ENCODE results near the gene CDH20.

The CDH20 gene

DNA sequence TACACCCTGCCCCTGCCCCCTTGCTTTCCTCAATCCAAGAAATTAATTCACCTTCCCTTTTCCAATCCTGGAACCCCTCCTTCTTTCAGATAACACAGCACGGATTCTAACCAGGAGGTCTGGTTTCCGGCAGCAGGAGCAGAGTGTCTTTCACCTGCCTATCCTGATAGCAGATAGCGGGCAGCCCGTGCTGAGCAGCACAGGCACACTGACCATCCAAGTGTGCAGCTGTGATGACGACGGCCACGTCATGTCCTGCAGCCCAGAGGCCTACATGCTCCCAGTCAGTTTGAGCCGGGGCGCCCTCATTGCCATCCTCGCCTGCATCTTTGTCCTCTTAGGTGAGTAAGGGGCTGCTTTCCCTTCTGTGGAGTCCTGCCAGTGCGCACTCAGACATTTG is 216.7 kb downstream of the CDH20 start:
- no peak for DNase-seq (ENCODE audit: low read depth)
- no peak for TF ChIP-seq CTCF (conservative IDR thresholded peaks at IDR 0.05; ENCODE audit: low read length)
- H3K4me3 ChIP-seq (ENCODE audit: low read length), result no peak overlapping the region

DNA sequence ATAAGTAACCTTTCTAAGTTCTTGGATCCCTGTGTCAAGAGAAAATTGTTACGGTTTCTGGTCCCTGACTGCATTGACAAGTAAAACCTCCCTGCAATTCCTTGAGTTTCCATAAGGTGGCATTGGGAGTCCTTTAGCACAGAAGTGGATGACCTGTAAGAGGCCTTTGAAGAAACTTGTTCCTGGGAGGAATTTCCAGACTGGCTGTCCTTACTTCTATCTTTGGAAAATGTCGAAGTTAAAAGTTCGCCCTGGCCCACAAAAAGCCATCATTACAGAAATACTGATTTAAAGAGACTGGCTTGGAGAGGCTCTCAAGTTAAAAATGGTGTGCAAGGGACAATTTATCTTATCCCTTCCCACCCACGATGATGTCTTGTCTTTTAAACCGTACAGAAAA is 218.4 kb downstream of the CDH20 start:
- no peak overlapping the region for H3K4me3 ChIP-seq (ENCODE audit: low read length)
- peak; percentile 87 for DNase-seq (ENCODE audit: low read depth)
- TF ChIP-seq CTCF (conservative IDR thresholded peaks at IDR 0.05; ENCODE audit: low read length), result peak; percentile 100

DNA sequence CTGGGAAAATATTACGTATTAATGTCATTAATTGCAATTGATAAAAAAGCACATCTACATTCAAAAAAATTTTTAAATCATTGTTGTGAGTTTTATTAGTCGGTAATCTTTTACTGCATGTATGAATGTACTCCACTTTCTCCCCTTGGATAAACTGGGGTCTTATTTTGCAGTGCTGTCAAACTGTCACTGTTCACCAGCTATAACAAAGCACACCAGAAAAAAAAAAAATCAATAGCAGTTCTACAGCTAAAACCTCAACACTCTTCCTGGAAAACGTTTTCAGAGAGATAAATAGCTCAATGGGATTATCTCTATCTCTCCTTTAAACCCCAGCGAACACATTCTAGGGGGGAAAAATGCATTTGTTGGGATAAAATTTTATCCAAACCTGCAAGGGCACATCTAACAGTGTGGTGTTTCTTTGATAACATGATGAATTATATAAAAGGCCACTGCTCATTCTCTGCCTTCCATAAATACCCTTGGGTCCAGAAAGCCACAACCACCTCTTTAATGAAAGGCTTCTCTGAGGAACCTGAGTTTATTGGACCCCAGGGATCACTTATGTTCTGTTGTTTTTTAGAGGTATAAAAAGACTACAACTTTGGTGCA is 219.9 kb downstream of the CDH20 start:
- no peak overlapping the region for H3K4me3 ChIP-seq (ENCODE audit: low read length)
- TF ChIP-seq CTCF (conservative IDR thresholded peaks at IDR 0.05; ENCODE audit: low read length), result no peak
- DNase-seq (ENCODE audit: low read depth), result no peak

DNA sequence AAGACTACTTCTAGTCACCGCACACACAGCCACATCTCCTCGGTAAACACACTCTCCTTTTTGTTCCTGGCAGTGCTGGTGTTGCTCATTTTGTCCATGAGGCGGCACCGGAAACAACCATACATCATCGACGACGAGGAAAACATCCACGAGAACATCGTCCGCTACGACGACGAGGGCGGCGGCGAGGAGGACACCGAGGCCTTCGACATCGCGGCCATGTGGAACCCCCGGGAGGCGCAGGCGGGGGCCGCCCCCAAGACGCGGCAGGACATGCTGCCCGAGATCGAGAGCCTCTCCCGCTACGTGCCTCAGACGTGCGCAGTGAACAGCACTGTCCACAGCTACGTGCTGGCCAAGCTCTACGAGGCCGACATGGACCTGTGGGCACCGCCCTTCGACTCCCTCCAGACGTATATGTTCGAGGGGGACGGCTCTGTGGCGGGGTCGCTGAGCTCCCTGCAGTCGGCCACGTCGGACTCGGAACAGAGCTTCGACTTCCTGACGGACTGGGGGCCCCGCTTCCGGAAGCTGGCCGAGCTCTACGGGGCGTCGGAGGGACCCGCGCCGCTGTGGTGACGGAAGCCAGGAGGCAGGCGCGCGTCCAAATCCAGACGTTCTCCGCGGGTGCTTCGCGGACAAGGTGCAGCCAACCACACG is 221.0 kb downstream of the CDH20 start:
- no peak for TF ChIP-seq CTCF (conservative IDR thresholded peaks at IDR 0.05; ENCODE audit: low read length)
- H3K4me3 ChIP-seq (ENCODE audit: low read length), result no peak overlapping the region
- DNase-seq (ENCODE audit: low read depth), result no peak

- no peak for TF ChIP-seq CTCF (conservative IDR thresholded peaks at IDR 0.05; ENCODE audit: low read length)
- no peak for DNase-seq (ENCODE audit: low read depth)
- H3K4me3 ChIP-seq (ENCODE audit: low read length), result no peak overlapping the region
These were observed 221.7 kb downstream of the CDH20 start for GRCh38 chr18:61554946-61555361.

DNA sequence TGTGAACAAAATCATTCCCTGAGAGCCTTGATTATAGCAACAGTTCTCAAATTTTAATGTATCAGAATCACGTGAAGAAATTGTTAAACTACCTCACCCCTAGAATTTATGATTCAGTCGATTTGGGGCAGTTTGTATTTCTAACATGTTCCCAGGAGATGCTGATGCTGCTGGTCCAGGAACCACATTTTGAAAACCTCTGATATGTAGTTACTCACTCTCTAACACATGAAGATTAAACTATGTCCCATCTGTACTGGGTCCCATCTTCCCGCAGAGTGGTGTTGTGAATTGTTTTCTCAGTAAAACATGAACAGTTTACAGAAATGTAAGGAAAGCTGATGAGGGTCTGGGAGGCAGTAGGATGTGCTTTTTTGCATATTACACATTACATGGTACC is 223.1 kb downstream of the CDH20 start:
- no peak for DNase-seq (ENCODE audit: low read depth)
- H3K4me3 ChIP-seq (ENCODE audit: low read length), result no peak overlapping the region
- TF ChIP-seq CTCF (conservative IDR thresholded peaks at IDR 0.05; ENCODE audit: low read length), result no peak

DNA sequence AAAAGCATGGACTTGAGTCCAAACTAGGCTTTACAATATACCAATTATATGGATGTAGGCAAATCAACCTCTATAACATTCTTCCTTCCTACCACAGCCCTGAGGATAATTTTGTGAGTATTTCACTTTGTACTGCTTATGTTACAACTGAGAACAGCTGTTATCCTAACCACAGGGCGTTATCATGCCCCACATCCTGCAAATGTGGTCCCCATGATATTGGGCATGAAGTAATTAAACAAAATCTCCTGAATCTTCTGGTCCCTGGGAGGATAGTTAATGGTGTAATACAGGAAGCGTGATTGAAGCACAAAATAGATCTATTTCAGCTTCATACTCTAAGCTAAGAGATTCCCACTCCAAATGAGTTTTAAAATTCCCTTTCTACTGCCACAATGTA is 223.6 kb downstream of the CDH20 start:
- TF ChIP-seq CTCF (conservative IDR thresholded peaks at IDR 0.05; ENCODE audit: low read length), result no peak
- no peak overlapping the region for H3K4me3 ChIP-seq (ENCODE audit: low read length)
- no peak for DNase-seq (ENCODE audit: low read depth)
